MCF 10A (cell line): ENCODE data around the gene RSL1D1. TPM values are rescaled to one million over a fixed set of nuclear protein-coding genes. Genes with fewer than 3 reads are reported as not detected.

Experiments used
- BruUV-seq: library from RNA; stranded (reverse); fragments of 400-500 nt; replicated peaks from 2 replicates; lab custom pipeline; 2021; lab: Mats Ljungman, UMichigan
- CTCF ChIA-PET: fragments of 300-600 bp; sonication (Branson Sonifier 250); formaldehyde crosslinking; extraction: SDS; loops from one replicate; lab custom pipeline; 2021; ENCODE audit warnings: antibody characterized with exemption, inconsistent platforms; lab: Yijun Ruan, JAX
- POLR2A ChIA-PET: fragments of 300-600, 350-650 bp; sonication (Branson Sonifier 250); formaldehyde crosslinking; extraction: SDS; loops from one replicate; lab custom pipeline; 2020; ENCODE audit warnings: antibody characterized with exemption, inconsistent platforms; lab: Yijun Ruan, JAX
- DNase-seq: peaks from one replicate; pipeline ENCODE4 v3.0.0-alpha.2; 2018; ENCODE audit not compliant: unreplicated experiment
- H3K27ac Mint-ChIP-seq: one replicate; pipeline ENCODE4 v1.8.0; 2022; ENCODE audit warnings: mild to moderate bottlenecking, low read depth, mixed read lengths; ENCODE audit not compliant: unreplicated experiment
- H3K27me3 Mint-ChIP-seq: one replicate; pipeline ENCODE4 v1.8.0; 2022; ENCODE audit warnings: mixed read lengths; ENCODE audit not compliant: insufficient read depth, unreplicated experiment
- H3K36me3 Mint-ChIP-seq: one replicate; pipeline ENCODE4 v1.8.0; 2022; ENCODE audit warnings: mild to moderate bottlenecking, moderate library complexity, mixed read lengths; ENCODE audit not compliant: insufficient read depth, unreplicated experiment
- H3K4me1 Mint-ChIP-seq: one replicate; pipeline ENCODE4 v1.8.0; 2022; ENCODE audit warnings: mixed read lengths; ENCODE audit not compliant: insufficient read depth, unreplicated experiment
- H3K4me3 Mint-ChIP-seq: one replicate; pipeline ENCODE4 v1.8.0; 2022; ENCODE audit warnings: mild to moderate bottlenecking, moderate library complexity, mixed read lengths; ENCODE audit not compliant: unreplicated experiment
- H3K9me3 Mint-ChIP-seq: one replicate; pipeline ENCODE4 v1.8.0; 2022; ENCODE audit warnings: mixed read lengths; ENCODE audit not compliant: unreplicated experiment
- CTCF ChIP-seq: fragments of 200-600 bp; IDR thresholded peaks from one replicate; pipeline ENCODE4 v1.8.0; 2022; ENCODE audit warnings: antibody characterized with exemption, mild to moderate bottlenecking; ENCODE audit not compliant: unreplicated experiment
- intact Hi-C: fragments of 100-400 bp; cut with micrococcal nuclease; formaldehyde crosslinking; loops from 2 replicates; pipeline ENCODE4 v1.14.1; 2022
- total RNA-seq: library from RNA; stranded (reverse); gene quantifications from 2 replicates; pipeline ENCODE4 v1.2.3, GENCODE V29; 2022

Gene RSL1D1
- total RNA-seq, 1 experiment from 2014 or later: 406 TPM

- ChIA-PET CTCF (interaction anchor here (0.8 to 3.7 kb wide), 8 partner anchors 13 to 85 kb away, joined by 3 to 34 read pairs (median 8); partner anchors contain the start of gene TXNDC11), POLR2A (interaction anchor here (0.6 to 4.8 kb wide), 9 partner anchors 8 to 78 kb away, joined by 3 to 115 read pairs (median 13); partner anchors contain the start of genes RSL1D1 and TXNDC11)
- peak overlapping the region; percentile 91 for H3K4me3 Mint-ChIP-seq
- no TSS peak for BruUV-seq
- no peak for TF ChIP-seq CTCF
- intact Hi-C loops: loop anchor here (5.0 kb wide), 1 partner anchor 57 kb away; the partner anchor contains the start of gene TXNDC11
- no peaks in the 10 kb centered on the region for H3K27me3 Mint-ChIP-seq
- H3K36me3 Mint-ChIP-seq: peaks cover 24% of the 10 kb centered on the region
- peak overlapping the region; percentile 99 for H3K27ac Mint-ChIP-seq
- no peak for DNase-seq
- H3K9me3 Mint-ChIP-seq: no peaks in the 10 kb centered on the region
- H3K4me1 Mint-ChIP-seq: peaks cover 27% of the 10 kb centered on the region
Observed at GRCh38 chr16:11799017-11799381, 52.3 kb downstream of the RSL1D1 start.

GRCh38 chr16:11797957-11798299 is 53.4 kb downstream of the RSL1D1 start:
- TF ChIP-seq CTCF: no peak
- Mint-ChIP-seq H3K27ac (peak overlapping the region; percentile 99), H3K4me3 (peak overlapping the region; percentile 91), H3K36me3 (peaks cover 24% of the 10 kb centered on the region), H3K27me3 (no peaks in the 10 kb centered on the region), H3K4me1 (peaks cover 32% of the 10 kb centered on the region), H3K9me3 (no peaks in the 10 kb centered on the region)
- CTCF ChIA-PET: interaction anchor here (0.6 to 3.7 kb wide), 27 partner anchors 9 to 1298 kb away, joined by 3 to 34 read pairs (median 4); partner anchors contain the start of genes RSL1D1 and TXNDC11
- no peak for DNase-seq
- no TSS peak for BruUV-seq
- POLR2A ChIA-PET: interaction anchor here (0.5 to 4.8 kb wide), 30 partner anchors 8 to 263 kb away, joined by 3 to 115 read pairs (median 6); partner anchors contain the start of genes GSPT1, RSL1D1 and TXNDC11
- intact Hi-C loops: loop anchor here (5.0 kb wide), 1 partner anchor 56 kb away; the partner anchor contains the start of gene TXNDC11

- Mint-ChIP-seq H3K4me3 (peak within 1 kb of the TSS; percentile 91), H3K9me3 (no peaks in the 10 kb centered on the region), H3K27ac (peak within 1 kb of the TSS; percentile 99), H3K27me3 (no peaks in the 10 kb centered on the region), H3K4me1 (peaks cover 32% of the 10 kb centered on the region), H3K36me3 (peaks cover 29% of the 10 kb centered on the region)
- TF ChIP-seq CTCF: peak; percentile 81
- DNase-seq: peak; percentile 97
- ChIA-PET POLR2A (interaction anchor here (0.6 to 4.8 kb wide), 35 partner anchors 8 to 776 kb away, joined by 3 to 115 read pairs (median 4); partner anchors contain the start of genes GSPT1, RSL1D1 and TXNDC11), CTCF (interaction anchor here (0.5 to 3.7 kb wide), 34 partner anchors 9 to 1299 kb away, joined by 3 to 34 read pairs (median 4); partner anchors contain the start of genes RSL1D1 and TXNDC11)
- TSS peak; percentile 77 for BruUV-seq
- intact Hi-C loops: loop anchor here (5.0 kb wide), 1 partner anchor 55 kb away; the partner anchor contains the start of gene TXNDC11
Observed at GRCh38 chr16:11797166-11797956, 54.0 kb downstream of the RSL1D1 start, which contains the start of gene ZC3H7A. Gene ZC3H7A (minus strand): TSS chr16:11797258. CDS start chr16:11782354, 14,904 bp downstream.
